ENCODE data around the gene BCL2L2. TPM values are rescaled to one million over a fixed set of nuclear protein-coding genes. Genes with fewer than 3 reads are reported as not detected.

Gene BCL2L2
- total and polyA plus RNA-seq, 4 donors: 4.7 to 28.0 (median 12.7) TPM

DNA sequence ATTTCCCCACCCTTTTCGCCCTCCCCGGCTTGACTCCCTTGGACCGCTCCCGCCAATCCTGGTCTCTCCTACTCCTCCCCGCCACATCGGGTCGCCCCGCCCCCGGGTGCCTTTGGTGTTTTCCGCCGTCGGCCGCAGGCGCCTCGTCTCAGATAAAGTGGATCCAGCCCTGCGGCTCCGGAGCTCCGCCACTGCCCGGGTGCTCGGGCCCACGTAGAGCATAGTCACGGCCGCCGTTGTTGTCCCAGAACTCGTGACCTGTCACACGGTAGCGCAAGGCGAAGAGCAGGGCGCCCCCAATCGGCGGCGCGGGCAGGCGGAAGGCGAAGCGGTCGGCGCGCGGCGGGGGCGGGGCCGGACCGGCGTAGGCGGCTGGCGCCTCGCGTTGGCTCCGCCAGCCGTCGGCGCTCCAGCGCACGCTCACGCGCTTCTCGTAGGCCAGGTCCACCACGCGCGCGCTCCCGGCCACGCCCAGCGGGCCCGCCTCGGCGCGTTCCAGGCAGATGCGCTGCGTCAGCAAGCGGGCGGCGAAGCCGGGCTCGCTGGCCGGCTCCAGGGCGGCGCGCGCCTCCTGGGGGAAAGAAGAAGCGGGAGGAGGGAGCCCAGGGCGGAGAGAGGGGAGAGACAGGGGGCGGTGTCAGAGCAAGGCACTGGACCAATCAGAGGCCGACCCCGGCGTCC is 5.2 kb upstream of the BCL2L2 start (continued):
- TF ChIP-seq, protein P1, sequence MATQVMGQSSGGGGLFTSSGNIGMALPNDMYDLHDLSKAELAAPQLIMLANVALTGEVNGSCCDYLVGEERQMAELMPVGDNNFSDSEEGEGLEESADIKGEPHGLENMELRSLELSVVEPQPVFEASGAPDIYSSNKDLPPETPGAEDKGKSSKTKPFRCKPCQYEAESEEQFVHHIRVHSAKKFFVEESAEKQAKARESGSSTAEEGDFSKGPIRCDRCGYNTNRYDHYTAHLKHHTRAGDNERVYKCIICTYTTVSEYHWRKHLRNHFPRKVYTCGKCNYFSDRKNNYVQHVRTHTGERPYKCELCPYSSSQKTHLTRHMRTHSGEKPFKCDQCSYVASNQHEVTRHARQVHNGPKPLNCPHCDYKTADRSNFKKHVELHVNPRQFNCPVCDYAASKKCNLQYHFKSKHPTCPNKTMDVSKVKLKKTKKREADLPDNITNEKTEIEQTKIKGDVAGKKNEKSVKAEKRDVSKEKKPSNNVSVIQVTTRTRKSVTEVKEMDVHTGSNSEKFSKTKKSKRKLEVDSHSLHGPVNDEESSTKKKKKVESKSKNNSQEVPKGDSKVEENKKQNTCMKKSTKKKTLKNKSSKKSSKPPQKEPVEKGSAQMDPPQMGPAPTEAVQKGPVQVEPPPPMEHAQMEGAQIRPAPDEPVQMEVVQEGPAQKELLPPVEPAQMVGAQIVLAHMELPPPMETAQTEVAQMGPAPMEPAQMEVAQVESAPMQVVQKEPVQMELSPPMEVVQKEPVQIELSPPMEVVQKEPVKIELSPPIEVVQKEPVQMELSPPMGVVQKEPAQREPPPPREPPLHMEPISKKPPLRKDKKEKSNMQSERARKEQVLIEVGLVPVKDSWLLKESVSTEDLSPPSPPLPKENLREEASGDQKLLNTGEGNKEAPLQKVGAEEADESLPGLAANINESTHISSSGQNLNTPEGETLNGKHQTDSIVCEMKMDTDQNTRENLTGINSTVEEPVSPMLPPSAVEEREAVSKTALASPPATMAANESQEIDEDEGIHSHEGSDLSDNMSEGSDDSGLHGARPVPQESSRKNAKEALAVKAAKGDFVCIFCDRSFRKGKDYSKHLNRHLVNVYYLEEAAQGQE (IDR thresholded peaks at IDR 0.05): peak; percentile 36
- no peak for TF ChIP-seq YY1 (IDR thresholded peaks at IDR 0.05)

GRCh38 chr14:23301969-23302289 is 4.7 kb upstream of the BCL2L2 start:
- Histone ChIP-seq H3K4me3 (ENCODE audit: low read depth in 1 of 3, low read length in 3 of 3) (peak overlapping the region; percentile 57 to 76 (median 66)), H3K36me3 (ENCODE audit: control insufficient read depth in 4 of 4, insufficient read depth in 3 of 4, low read depth in 1 of 4, low read length in 3 of 4) (peaks cover 0 to 5% (median 2%) of the 10 kb centered on the region in 4 donors), H3K9me3 (ENCODE audit: control insufficient read depth in 4 of 4, low read length in 3 of 4) (no peaks in the 10 kb centered on the region), H3K9ac (ENCODE audit: low read depth in 1 of 2, low read length in 2 of 2) (peak overlapping the region; percentile 67 to 78), H3K27me3 (ENCODE audit: control insufficient read depth in 4 of 4, insufficient read depth in 4 of 4, low read length in 3 of 4) (no peaks in the 10 kb centered on the region), H3K27ac (ENCODE audit: low read depth in 1 of 2, low read length in 2 of 2) (peak overlapping the region; percentile 97 to 99), H3K4me1 (ENCODE audit: control insufficient read depth in 4 of 4, insufficient read depth in 4 of 4, low read length in 3 of 4) (peaks cover 3 to 27% (median 21%) of the 10 kb centered on the region in 4 donors)
- TF ChIP-seq, protein P1 (IDR thresholded peaks at IDR 0.05): peak; percentile 9
- TF ChIP-seq TAF1 (conservative IDR thresholded peaks at IDR 0.05): no peak
- DNase-seq (ENCODE audit: low spot score): no peak
- WGBS: under 1% methylated on average over 25 of the region's 25 CpGs

- DNase-seq (ENCODE audit: low spot score): peak; percentile 74
- Histone ChIP-seq H3K9ac (ENCODE audit: low read depth in 1 of 2, low read length in 2 of 2) (peak within 1 kb of the TSS; percentile 67 to 78), H3K27me3 (ENCODE audit: control insufficient read depth in 4 of 4, insufficient read depth in 4 of 4, low read length in 3 of 4) (no peaks in the 10 kb centered on the region), H3K4me1 (ENCODE audit: control insufficient read depth in 4 of 4, insufficient read depth in 4 of 4, low read length in 3 of 4) (peaks cover 4 to 33% (median 26%) of the 10 kb centered on the region in 4 donors), H3K4me3 (ENCODE audit: low read depth in 1 of 3, low read length in 3 of 3) (peak within 1 kb of the TSS; percentile 57 to 76 (median 66)), H3K9me3 (ENCODE audit: control insufficient read depth in 4 of 4, low read length in 3 of 4) (no peaks in the 10 kb centered on the region), H3K36me3 (ENCODE audit: control insufficient read depth in 4 of 4, insufficient read depth in 3 of 4, low read depth in 1 of 4, low read length in 3 of 4) (peaks cover 0 to 5% (median 2%) of the 10 kb centered on the region in 4 donors), H3K27ac (ENCODE audit: low read depth in 1 of 2, low read length in 2 of 2) (peak within 1 kb of the TSS; percentile 97 to 99)
- 3% methylated on average over 81 of the region's 81 CpGs for WGBS
- peak; percentile 55 for TF ChIP-seq TAF1 (conservative IDR thresholded peaks at IDR 0.05)
- no peak for TF ChIP-seq EGR1 (IDR thresholded peaks at IDR 0.05; ENCODE audit: low read depth in 2 of 2)
Observed at GRCh38 chr14:23302290-23303225, 4.1 kb upstream of the BCL2L2 start, which contains the start of gene PPP1R3E. TSS of gene PPP1R3E (minus strand) at chr14:23302859. CDS start at chr14:23302576, 283 bp downstream.
